Measurements from ENCODE around the gene EFCAB9. TPM values are rescaled to one million over a fixed set of nuclear protein-coding genes. Genes with fewer than 3 reads are reported as not detected.
A peak's percentile ranks its signal among the peaks of the same experiment; 100 is the strongest.

The EFCAB9 gene
- total and polyA plus RNA-seq, 2 of the 13 experiments (the other 11 are each of a cell fraction or from before 2014, with no cell fraction given), result not detected

DNA sequence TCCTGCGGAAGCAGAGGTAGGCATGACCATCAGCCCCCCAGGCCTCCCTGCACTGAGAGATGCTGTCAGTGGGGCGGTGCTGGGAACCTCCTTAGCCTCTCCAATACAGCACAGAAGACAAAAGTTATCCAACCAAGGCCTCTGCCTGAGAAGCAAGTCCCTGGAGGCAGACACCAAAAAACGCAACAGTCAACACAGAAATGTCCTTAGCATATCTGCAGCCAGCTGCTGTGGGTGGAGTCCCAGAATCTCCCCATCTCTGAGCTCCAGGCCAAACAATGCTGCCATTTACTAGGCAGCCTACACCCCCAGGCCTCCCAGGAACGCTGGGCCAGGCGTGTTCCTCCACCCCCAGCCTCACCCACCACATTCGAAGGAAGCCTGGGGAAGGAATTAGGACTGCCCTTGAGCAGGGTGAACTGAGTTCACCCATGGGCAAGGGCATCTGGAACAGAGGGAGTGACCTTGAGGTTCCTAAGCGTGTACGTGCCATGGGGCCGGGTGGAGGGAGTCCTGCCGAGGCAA lies 49.6 kb upstream of the EFCAB9 start:
- Histone ChIP-seq H2AFZ (ENCODE audit: low read length) (no peak overlapping the region), H3K79me2 (ENCODE audit: insufficient read depth, low read length) (no peaks in the 10 kb centered on the region), H3K9me3 (ENCODE audit: low read length) (no peaks in the 10 kb centered on the region), H3K27ac (ENCODE audit: extremely low read length, insufficient read depth, low read length) (peak overlapping the region; percentile 36), H3K4me1 (ENCODE audit: insufficient read depth, low read length) (peaks cover 40% of the 10 kb centered on the region), H3K27me3 (ENCODE audit: control insufficient read depth in 1 of 2, insufficient read depth in 2 of 2, low read length in 2 of 2) (no peaks in the 10 kb centered on the region), H3K36me3 (replicated peaks in 1 of 2; ENCODE audit: control insufficient read depth in 1 of 2, insufficient read depth in 2 of 2, low read length in 2 of 2) (no peaks in the 10 kb centered on the region; a peak in 1 of 5 replicates), H3K9ac (ENCODE audit: insufficient read depth, low read depth, low read length) (no peak overlapping the region), H3K4me2 (ENCODE audit: low read depth, low read length) (peak overlapping the region; percentile 49), H3K4me3 (replicated peaks in 1 of 3; ENCODE audit: insufficient read depth in 1 of 3, low read depth in 2 of 3, low read length in 3 of 3) (0 out of 6 replicates have a peak overlapping the region, but pooled peaks of 1 of the 3 experiments have one; percentile 19), H4K20me1 (ENCODE audit: insufficient read depth, low read length) (no peaks in the 10 kb centered on the region)
- DNase-seq (ENCODE audit: low spot score) (peak; percentile 67), ATAC-seq (peak; percentile 87), FAIRE-seq (peak; percentile 60)
- ChIA-PET CTCF (ENCODE audit: low intra/inter-chr PET ratio, low total read pairs) (no interaction called here), POLR2A (interaction anchor here (0.6 to 1.0 kb wide), 3 partner anchors 19 to 30 kb away, joined by 3 to 4 read pairs (median 3); no protein-coding TSS in a partner anchor)
- BruUV-seq (replicated peaks), result no TSS peak
- intact Hi-C loops (cut with micrococcal nuclease; ENCODE audit: unreplicated experiment) (no loop called here), in situ Hi-C loops (cut with HindIII; ENCODE audit: extremely low pct_ligation_motif_present, low pct_unique_long_range_greater_than_20kb) (no loop called here)
- 0% methylated on average over 1 of the region's 10 CpGs for WGBS (ENCODE audit: low lambda C conversion rate)
- TF ChIP-seq ZNF546 (CRISPR knock-in tag; conservative IDR thresholded peaks at IDR 0.05) (no peak), NCOA2 (CRISPR knock-in tag; IDR thresholded peaks at IDR 0.05) (peak; percentile 16; the same call in 1 of the 2 replicates), ZNF768 (CRISPR knock-in tag; IDR thresholded peaks at IDR 0.05) (peak; percentile 78; the same call in 1 of the 2 replicates), ZFAT (CRISPR knock-in tag; conservative IDR thresholded peaks at IDR 0.05) (no peak), MTA1 (CRISPR knock-in tag; IDR thresholded peaks at IDR 0.05; ENCODE audit: borderline replicate concordance) (peak; percentile 28; the same call in 1 of the 2 replicates), RAD21 (CRISPR knock-in tag; IDR thresholded peaks at IDR 0.05) (no peak), ZBTB7A (CRISPR knock-in tag; IDR thresholded peaks at IDR 0.05) (0 out of 2 replicates have a peak, but pooled peaks have one; percentile 18), HNRNPL (IDR thresholded peaks at IDR 0.05; ENCODE audit: low read depth, low read length) (0 out of 2 replicates have a peak, but pooled peaks have one; percentile 32), RXRB (CRISPR knock-in tag; IDR thresholded peaks at IDR 0.05; ENCODE audit: borderline replicate concordance) (peak; percentile 39; the same call in 1 of the 2 replicates), SOX13 (IDR thresholded peaks at IDR 0.05) (no peak), SOX13 (CRISPR knock-in tag; conservative IDR thresholded peaks at IDR 0.05 in 1 of 2, IDR thresholded peaks at IDR 0.05 in 1 of 2) (peak in 1 of 2 experiments; percentile 46; a peak in 2 of 4 replicates), HDAC2 (CRISPR knock-in tag; IDR thresholded peaks at IDR 0.05) (0 out of 2 replicates have a peak, but pooled peaks have one; percentile 10), ESRRA (CRISPR knock-in tag; IDR thresholded peaks at IDR 0.05; ENCODE audit: low read depth) (0 out of 2 replicates have a peak, but pooled peaks have one; percentile 14), FOXA1 (IDR thresholded peaks at IDR 0.05) (no peak), FOXA1 (CRISPR knock-in tag; IDR thresholded peaks at IDR 0.05) (peak; percentile 32; the same call in 1 of the 2 replicates), ZNF451 (CRISPR knock-in tag; IDR thresholded peaks at IDR 0.05) (no peak), SAP130 (CRISPR knock-in tag; IDR thresholded peaks at IDR 0.05; ENCODE audit: low read depth) (peak; percentile 31; the same call in 1 of the 2 replicates), SRY (CRISPR knock-in tag; IDR thresholded peaks at IDR 0.05) (no peak)
- TF ChIP-seq, protein P1, sequence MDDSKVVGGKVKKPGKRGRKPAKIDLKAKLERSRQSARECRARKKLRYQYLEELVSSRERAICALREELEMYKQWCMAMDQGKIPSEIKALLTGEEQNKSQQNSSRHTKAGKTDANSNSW (CRISPR knock-in tag; IDR thresholded peaks at IDR 0.05; ENCODE audit: borderline replicate concordance), result no peak
- TF ChIP-seq, protein P2, sequence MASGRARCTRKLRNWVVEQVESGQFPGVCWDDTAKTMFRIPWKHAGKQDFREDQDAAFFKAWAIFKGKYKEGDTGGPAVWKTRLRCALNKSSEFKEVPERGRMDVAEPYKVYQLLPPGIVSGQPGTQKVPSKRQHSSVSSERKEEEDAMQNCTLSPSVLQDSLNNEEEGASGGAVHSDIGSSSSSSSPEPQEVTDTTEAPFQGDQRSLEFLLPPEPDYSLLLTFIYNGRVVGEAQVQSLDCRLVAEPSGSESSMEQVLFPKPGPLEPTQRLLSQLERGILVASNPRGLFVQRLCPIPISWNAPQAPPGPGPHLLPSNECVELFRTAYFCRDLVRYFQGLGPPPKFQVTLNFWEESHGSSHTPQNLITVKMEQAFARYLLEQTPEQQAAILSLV (CRISPR knock-in tag; IDR thresholded peaks at IDR 0.05; ENCODE audit: borderline replicate concordance), result peak; percentile 34; the same call in 1 of the 2 replicates
- TF ChIP-seq, protein P3, sequence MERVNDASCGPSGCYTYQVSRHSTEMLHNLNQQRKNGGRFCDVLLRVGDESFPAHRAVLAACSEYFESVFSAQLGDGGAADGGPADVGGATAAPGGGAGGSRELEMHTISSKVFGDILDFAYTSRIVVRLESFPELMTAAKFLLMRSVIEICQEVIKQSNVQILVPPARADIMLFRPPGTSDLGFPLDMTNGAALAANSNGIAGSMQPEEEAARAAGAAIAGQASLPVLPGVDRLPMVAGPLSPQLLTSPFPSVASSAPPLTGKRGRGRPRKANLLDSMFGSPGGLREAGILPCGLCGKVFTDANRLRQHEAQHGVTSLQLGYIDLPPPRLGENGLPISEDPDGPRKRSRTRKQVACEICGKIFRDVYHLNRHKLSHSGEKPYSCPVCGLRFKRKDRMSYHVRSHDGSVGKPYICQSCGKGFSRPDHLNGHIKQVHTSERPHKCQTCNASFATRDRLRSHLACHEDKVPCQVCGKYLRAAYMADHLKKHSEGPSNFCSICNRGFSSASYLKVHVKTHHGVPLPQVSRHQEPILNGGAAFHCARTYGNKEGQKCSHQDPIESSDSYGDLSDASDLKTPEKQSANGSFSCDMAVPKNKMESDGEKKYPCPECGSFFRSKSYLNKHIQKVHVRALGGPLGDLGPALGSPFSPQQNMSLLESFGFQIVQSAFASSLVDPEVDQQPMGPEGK (CRISPR knock-in tag; IDR thresholded peaks at IDR 0.05), result peak; percentile 68; the same call in 1 of the 2 replicates
- TF ChIP-seq, protein P4, sequence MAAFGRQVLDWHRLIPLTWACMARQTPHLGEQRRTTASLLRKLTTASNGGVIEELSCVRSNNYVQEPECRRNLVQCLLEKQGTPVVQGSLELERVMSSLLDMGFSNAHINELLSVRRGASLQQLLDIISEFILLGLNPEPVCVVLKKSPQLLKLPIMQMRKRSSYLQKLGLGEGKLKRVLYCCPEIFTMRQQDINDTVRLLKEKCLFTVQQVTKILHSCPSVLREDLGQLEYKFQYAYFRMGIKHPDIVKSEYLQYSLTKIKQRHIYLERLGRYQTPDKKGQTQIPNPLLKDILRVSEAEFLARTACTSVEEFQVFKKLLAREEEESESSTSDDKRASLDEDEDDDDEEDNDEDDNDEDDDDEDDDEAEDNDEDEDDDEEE (CRISPR knock-in tag; IDR thresholded peaks at IDR 0.05), result 0 out of 2 replicates have a peak, but pooled peaks have one; percentile 24
